Neuron (in vitro differentiated cells): ENCODE data around the gene GLIPR1L1.
A peak's percentile ranks its signal among the peaks of the same experiment; 100 is the strongest.
"Not testable (repeated sequence)": the region's sequence is repeated elsewhere in the genome, so short reads cannot be mapped to it uniquely, and the experiment has no call there.

Experiments used
- H2AFZ ChIP-seq: one replicate; pipeline ENCODE4 v1.6.1; 2013; ENCODE audit warnings: low read depth, mild to moderate bottlenecking, inconsistent platforms, low read length, moderate library complexity
- H3K27me3 ChIP-seq: one replicate; pipeline ENCODE4 v1.6.1; 2013; ENCODE audit warnings: low read length; ENCODE audit not compliant: insufficient read depth
- H3K36me3 ChIP-seq: one replicate; pipeline ENCODE4 v1.6.1; 2013; ENCODE audit warnings: low read length; ENCODE audit not compliant: insufficient read depth
- H3K4me1 ChIP-seq: one replicate; pipeline ENCODE4 v1.6.1; 2013; ENCODE audit warnings: low read length; ENCODE audit not compliant: insufficient read depth
- H3K4me3 ChIP-seq: 2 replicates; pipeline ENCODE4 v1.5.1; 2013; ENCODE audit warnings: mild to moderate bottlenecking, low read length, moderate library complexity
- H3K9me3 ChIP-seq: one replicate; pipeline ENCODE4 v1.6.1; 2013; ENCODE audit warnings: low read length

GLIPR1L1 gene

DNA sequence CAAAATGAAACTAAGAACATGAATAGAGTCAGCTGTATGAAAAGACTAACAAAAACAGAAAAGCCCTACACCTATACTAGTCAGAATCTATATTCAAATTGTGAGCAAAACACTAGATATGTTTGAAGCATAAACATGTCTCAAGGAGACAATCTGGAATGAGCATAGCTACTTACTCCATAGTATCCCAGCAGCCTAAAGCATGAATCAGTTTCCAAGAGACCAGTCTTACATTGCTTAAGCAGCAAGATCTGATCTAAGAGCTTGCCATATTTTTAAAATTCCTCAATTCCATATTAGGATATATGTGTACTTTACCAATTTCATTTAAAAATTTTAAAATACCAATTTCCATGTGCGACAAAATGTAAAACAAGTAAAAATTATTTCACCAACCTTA is 12.0 kb upstream of the GLIPR1L1 start:
- no peaks in the 10 kb centered on the region for H3K36me3 ChIP-seq
- no peaks in the 10 kb centered on the region for H3K27me3 ChIP-seq
- H3K4me1 ChIP-seq: peaks cover 8% of the 10 kb centered on the region
- H2AFZ ChIP-seq: no peak overlapping the region
- H3K9me3 ChIP-seq: no peaks in the 10 kb centered on the region
- H3K4me3 ChIP-seq: no peak overlapping the region

DNA sequence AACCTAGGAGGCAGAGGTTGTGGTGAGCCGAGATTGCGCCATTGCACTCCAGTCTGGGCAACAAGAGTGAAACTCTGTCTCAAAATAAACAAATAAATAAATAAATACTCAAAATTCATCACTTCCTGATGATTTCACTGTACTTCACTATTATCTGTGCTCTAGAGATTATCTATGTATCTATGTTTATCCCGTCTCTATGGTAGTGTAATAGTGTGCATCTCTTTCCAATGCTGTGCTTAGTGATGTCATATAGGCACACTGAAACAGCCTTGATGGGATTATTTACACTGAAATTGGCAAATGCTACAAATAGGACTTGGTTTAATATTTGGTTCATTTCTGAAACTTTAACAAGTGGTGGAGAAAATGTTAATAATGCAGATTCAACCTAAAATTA is 10.8 kb upstream of the GLIPR1L1 start:
- Histone ChIP-seq H3K36me3 (no peaks in the 10 kb centered on the region), H3K9me3 (no peaks in the 10 kb centered on the region), H3K4me3 (no peak overlapping the region), H3K27me3 (no peaks in the 10 kb centered on the region), H2AFZ (no peak overlapping the region), H3K4me1 (peaks cover 8% of the 10 kb centered on the region)

DNA sequence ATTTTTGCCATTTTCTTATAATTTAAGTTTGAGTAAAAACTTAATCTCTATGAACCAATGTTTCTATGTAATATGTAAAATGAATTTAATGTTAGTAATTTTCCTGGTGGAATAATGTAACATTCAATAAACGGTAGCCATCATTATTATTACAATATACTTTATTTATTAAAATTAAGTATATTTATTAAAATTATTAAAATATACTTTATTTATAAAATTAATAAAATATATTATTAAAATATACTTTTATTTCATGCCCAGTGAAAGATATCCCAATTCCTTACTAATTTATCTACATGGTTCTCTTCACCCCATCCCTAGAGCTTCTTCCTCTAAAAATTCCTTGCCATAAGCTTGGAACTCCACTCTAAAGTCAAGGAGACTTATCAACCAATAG is 6.8 kb upstream of the GLIPR1L1 start:
- peaks cover 6% of the 10 kb centered on the region for H3K4me1 ChIP-seq
- H2AFZ ChIP-seq: no peak overlapping the region
- H3K9me3 ChIP-seq: no peaks in the 10 kb centered on the region
- no peaks in the 10 kb centered on the region for H3K36me3 ChIP-seq
- H3K27me3 ChIP-seq: no peaks in the 10 kb centered on the region
- H3K4me3 ChIP-seq: no peak overlapping the region

DNA sequence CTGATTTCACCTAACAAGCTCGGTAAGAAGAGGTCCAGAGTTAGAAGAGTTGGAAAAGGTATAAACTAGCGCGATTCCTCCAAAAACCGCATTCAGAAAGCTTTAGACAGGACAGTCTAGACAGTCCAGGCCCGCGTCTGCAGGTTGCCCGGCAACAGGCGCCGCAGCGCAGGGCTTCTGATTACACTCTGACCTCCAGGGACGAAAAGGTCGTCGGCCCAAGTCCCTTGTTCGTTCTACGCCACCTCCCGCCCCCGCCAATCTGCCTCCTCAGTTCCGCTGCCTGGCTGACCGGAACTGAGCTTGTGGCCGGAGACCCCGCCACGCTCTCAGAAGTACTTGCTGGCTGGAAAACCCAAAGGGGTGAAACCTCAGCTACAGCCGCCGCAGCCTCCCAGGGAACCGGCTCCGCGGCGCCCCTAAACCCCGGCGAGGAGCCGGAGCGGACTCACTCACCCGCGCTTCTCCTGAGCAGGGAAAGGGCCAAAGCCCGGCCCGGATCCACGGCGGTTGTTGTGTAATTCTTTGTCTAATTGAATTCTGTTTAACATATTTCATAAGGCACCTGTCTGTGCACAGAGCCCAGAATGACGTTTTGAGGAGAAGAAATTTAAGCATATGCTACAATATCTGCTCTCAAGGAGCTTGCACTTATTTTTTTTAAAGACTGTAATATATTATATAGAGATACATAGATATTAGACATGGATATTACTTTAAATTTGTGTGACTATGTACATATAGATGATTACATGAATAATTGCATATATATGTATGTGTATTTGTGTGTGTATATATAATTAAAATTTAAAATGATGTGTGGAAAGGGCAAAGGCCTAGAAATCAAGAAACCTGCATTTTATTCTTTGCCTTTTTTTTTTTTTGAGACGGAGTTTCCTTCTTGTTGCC is 4.3 kb upstream of the GLIPR1L1 start, which contains the start of gene CAPS2:
Gene CAPS2, minus strand, starts transcription at position 407 of the 909 bp plus-strand sequence. CDS start 3,826 bp downstream, outside the sequence.
- H3K27me3 ChIP-seq: no peaks in the 10 kb centered on the region
- peak within 1 kb of the TSS; percentile 85 for H2AFZ ChIP-seq
- no peaks in the 10 kb centered on the region for H3K9me3 ChIP-seq
- H3K4me1 ChIP-seq: peaks cover 6% of the 10 kb centered on the region
- no peaks in the 10 kb centered on the region for H3K36me3 ChIP-seq
- peak within 1 kb of the TSS; percentile 50 for H3K4me3 ChIP-seq

DNA sequence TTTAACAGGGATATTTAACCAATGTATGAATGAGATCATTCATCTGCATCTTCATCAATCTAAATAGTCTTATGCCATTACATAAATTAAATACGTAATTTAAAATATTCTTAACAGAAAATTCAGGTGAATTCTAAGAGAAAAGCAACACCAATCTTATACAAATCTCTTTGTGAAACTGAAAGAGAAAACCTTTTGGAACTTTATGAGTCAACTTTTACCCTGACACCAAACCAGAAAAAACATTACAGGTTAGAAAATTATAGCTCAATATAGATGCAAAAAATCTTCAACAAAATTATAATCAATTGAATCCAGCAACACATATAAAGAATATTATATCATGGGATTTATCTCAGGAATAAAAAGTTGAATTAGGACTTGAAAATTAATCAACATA is 3.4 kb downstream of the GLIPR1L1 start:
- no peak overlapping the region for H2AFZ ChIP-seq
- H3K4me3 ChIP-seq: no peak overlapping the region
- no peaks in the 10 kb centered on the region for H3K27me3 ChIP-seq
- no peaks in the 10 kb centered on the region for H3K9me3 ChIP-seq
- no peaks in the 10 kb centered on the region for H3K36me3 ChIP-seq
- H3K4me1 ChIP-seq: no peaks in the 10 kb centered on the region

DNA sequence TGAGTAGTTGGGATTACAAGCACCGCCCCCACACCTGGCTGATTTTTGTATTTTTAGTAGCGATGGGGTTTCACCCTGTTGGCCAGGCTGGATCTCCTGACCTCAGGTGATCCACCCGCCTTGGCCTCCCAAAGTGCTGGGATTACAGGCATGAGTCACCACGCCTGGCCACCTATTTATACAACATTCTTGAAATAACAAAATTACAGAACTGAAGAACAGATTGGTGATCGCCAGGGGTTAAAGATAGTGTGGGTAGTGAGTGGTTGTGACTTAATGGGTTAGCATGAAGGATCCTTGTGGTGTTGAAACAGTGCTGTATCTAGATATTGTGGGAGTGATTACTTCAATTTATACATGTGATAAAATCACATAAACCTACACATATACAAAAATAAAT is 7.4 kb downstream of the GLIPR1L1 start:
- Histone ChIP-seq H3K27me3 (no peaks in the 10 kb centered on the region), H2AFZ (no peak overlapping the region), H3K4me3 (no peak overlapping the region), H3K4me1 (no peaks in the 10 kb centered on the region), H3K36me3 (no peaks in the 10 kb centered on the region), H3K9me3 (no peaks in the 10 kb centered on the region)

DNA sequence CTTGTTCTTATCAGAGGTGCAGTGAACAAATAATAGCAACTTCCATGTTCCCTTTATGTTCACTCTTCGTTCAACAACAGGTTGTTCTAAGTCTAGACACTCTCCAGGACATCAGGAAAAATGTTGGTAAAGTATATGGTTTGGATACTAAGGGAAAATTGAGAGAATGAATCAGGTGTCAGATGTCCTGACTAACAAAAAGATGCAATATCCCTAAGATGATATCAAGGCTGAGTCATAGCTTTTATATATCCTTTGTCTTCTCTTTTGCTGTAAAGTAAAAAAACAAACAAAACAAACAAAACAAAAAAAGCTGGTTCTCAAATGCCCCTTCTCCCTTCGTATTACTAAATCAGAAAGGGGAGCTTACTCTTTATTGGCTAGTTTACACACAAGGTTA is 11.1 kb downstream of the GLIPR1L1 start:
- Histone ChIP-seq H3K27me3 (no peaks in the 10 kb centered on the region), H3K36me3 (no peaks in the 10 kb centered on the region), H3K4me3 (no peak overlapping the region), H2AFZ (no peak overlapping the region), H3K9me3 (no peaks in the 10 kb centered on the region), H3K4me1 (no peaks in the 10 kb centered on the region)

DNA sequence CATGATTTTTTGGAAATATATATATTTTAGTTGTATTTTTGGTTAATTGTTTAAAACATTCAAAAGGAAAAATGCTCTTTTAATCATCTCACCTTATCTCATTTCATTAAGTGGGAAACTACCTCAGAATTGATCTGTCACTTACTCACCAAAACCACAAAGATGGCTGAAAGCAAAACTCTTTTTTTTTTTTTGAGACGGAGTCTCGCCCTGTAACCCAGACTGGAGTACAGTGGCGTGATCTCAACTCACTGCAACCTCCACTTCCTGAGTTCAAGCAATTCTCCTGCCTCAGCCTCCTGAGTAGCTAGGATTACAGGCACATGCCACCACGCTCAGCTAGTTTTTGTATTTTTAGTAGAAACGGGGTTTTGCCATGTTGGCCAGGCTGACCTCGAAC is 11.7 kb downstream of the GLIPR1L1 start:
- not testable (repeated sequence) for H3K4me3 ChIP-seq, H2AFZ ChIP-seq, H3K4me1 ChIP-seq, H3K36me3 ChIP-seq, H3K27me3 ChIP-seq, H3K9me3 ChIP-seq

DNA sequence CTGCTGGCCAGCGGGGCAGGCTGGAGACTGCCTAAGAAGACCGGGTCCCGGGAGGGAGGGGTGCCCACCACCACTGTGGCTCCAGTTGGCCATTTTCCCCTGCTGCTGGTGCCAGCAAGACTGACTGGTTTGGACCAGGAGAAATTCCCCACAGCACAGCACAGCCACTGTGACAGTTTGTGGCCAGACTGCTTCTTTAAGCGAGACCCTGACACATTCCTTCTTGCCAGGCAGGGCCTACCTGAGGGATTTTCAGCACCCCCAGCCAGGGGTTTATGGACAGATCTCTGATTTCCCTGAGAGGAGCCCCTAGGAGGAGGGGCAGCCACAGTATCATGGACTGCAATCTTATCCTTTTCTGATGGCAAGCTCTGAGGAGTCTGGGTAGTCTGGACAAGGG is 15.5 kb downstream of the GLIPR1L1 start:
- Histone ChIP-seq H3K36me3 (no peaks in the 10 kb centered on the region), H3K27me3 (no peaks in the 10 kb centered on the region), H3K4me1 (no peaks in the 10 kb centered on the region), H3K9me3 (no peaks in the 10 kb centered on the region), H3K4me3 (no peak overlapping the region), H2AFZ (no peak overlapping the region)

DNA sequence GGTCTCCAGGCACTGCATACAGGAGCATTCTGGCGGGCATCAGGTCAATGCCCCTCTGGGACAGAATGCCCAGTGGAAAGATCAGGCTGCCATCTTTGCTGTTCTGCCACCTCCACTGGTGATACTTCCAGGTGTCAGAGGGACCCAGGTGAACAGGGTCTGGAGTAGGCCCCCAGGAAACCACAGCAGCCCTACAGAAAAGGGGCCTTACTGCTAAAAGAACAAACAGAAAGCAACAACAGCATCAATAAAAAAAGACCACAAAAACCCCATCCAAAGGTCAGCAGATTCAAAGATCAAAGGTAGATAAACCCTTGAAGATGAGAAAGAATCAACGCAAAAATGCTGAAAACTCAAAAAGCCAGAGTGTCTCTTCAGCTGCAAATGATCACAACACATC is 15.9 kb downstream of the GLIPR1L1 start:
- H3K4me3 ChIP-seq: no peak overlapping the region
- H3K27me3 ChIP-seq: no peaks in the 10 kb centered on the region
- H2AFZ ChIP-seq: no peak overlapping the region
- H3K36me3 ChIP-seq: no peaks in the 10 kb centered on the region
- no peaks in the 10 kb centered on the region for H3K9me3 ChIP-seq
- no peaks in the 10 kb centered on the region for H3K4me1 ChIP-seq

DNA sequence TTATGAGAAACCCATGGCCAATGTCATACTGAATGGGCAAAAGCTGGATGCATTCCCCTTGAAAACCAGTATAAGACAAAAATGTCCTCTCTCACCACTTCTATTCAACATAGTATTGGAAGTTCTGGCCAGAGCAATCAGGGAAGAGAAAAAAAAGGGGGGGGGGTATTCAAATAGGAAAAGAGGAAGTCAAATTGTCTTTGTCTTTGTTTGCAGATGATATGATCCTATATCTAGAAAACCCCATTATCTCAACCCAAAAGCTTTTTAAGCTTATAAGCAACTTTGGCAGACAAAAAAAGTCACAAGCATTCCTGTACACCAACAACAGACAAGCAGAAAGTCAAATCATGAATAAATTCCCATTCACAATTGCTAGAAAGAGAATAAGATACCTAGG is 19.5 kb downstream of the GLIPR1L1 start:
- H2AFZ ChIP-seq: no peak overlapping the region
- H3K9me3 ChIP-seq: peaks cover 3% of the 10 kb centered on the region

DNA sequence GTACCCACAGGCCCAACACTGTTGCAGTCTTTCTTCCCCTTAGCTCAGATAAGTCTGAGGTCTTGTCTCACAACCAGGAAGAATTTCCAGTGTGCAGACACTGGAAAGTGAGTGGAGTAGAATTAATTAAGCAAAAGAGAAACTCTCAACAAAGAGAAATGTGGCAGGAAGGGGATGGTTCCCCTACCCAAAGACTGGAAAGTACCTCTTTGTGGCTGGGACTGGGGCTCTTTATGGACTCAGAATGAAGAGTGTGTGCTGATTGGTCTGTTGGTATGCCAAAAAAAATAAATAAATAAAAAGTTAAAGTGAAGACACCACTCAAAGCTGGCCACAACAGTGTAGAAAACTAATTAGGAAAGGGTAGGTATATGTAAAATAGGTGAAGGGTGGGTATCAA is 26.4 kb downstream of the GLIPR1L1 start:
- no peaks in the 10 kb centered on the region for H3K4me1 ChIP-seq
- H3K9me3 ChIP-seq: peaks cover 2% of the 10 kb centered on the region
- H3K36me3 ChIP-seq: no peaks in the 10 kb centered on the region

More for the DNA sequence above, 19.5 kb downstream of the GLIPR1L1 start:
- Histone ChIP-seq H3K27me3 (no peaks in the 10 kb centered on the region), H3K4me1 (no peaks in the 10 kb centered on the region), H3K4me3 (no peak overlapping the region), H3K36me3 (no peaks in the 10 kb centered on the region)

DNA sequence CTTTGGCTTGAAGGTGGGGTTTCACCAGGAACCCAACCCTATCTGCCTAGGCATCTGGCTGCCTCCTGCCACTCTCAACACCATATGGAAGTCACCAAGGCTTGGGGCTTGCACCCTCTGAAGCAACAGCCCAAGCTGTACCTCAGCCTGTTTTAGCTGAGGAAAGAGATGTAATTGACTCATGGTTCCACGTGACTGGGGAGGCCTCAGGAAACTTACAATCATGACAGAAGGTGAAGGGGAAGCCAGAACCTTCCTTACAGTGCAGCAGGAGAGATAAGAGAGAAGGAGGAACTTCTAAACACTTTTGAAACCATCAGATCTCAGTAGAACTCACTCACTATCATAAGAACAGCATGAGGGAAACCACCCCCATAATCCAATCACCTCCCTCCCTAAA is 26.9 kb downstream of the GLIPR1L1 start:
- Histone ChIP-seq H2AFZ (no peak overlapping the region), H3K4me3 (no peak overlapping the region), H3K27me3 (no peaks in the 10 kb centered on the region), H3K36me3 (no peaks in the 10 kb centered on the region), H3K4me1 (no peaks in the 10 kb centered on the region), H3K9me3 (peaks cover 2% of the 10 kb centered on the region)

More for the DNA sequence above, 26.4 kb downstream of the GLIPR1L1 start:
- Histone ChIP-seq H2AFZ (no peak overlapping the region), H3K4me3 (no peak overlapping the region), H3K27me3 (no peaks in the 10 kb centered on the region)

DNA sequence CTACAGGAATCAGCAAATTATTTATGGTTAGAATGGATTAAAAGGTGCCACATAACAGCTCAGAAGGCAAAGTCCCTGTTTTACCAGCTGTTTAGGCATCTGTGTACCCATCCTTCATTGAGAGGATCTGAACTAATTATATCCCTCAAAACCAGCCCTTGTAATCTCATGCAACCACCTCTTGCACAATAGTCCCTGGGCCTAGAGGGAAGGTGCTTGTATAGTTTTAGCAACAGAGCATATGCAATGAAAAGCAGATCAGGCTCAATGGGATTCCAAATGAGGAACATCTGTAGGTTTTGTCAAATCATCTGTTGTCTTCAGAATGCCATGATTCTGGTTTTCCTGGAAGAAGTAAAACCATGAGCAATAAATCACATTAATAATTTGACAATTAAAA is 30.4 kb downstream of the GLIPR1L1 start:
- Histone ChIP-seq H3K4me1 (no peaks in the 10 kb centered on the region), H3K4me3 (no peak overlapping the region)

More for the DNA sequence above, 30.4 kb downstream of the GLIPR1L1 start:
- Histone ChIP-seq H2AFZ (no peak overlapping the region), H3K36me3 (no peaks in the 10 kb centered on the region), H3K27me3 (no peaks in the 10 kb centered on the region), H3K9me3 (peaks cover 2% of the 10 kb centered on the region)
